Fibroblast of lung (primary cell): ENCODE results near the gene SGTA. TPM values are rescaled to one million over a fixed set of nuclear protein-coding genes. Genes with fewer than 3 reads are reported as not detected.

ENCODE experiments used
- DNase-seq, 2 donors: peaks; one replicate each; pipeline versions ENCODE4 v3.0.0 to v3.0.0-alpha.2; 2010; ENCODE audit warnings: low read depth in 2 of 2
- H2AFZ ChIP-seq: 2 replicates; pipeline ENCODE4 v1.5.1; 2012; ENCODE audit warnings: low read length, control low read depth, inconsistent platforms
- H3K27ac ChIP-seq: 2 replicates; pipeline ENCODE4 v1.5.1; 2011; ENCODE audit warnings: low read length, control low read depth; ENCODE audit not compliant: insufficient read depth
- H3K27me3 ChIP-seq: 2 replicates; pipeline ENCODE4 v1.5.1; 2011; ENCODE audit warnings: mild to moderate bottlenecking, low read length; ENCODE audit not compliant: control insufficient read depth, insufficient read depth
- H3K36me3 ChIP-seq: 2 replicates; pipeline ENCODE4 v1.5.1; 2011; ENCODE audit warnings: low read length; ENCODE audit not compliant: control insufficient read depth, insufficient read depth
- H3K4me1 ChIP-seq: 2 replicates; pipeline ENCODE4 v1.5.1; 2011; ENCODE audit warnings: low read length; ENCODE audit not compliant: control insufficient read depth, insufficient read depth; ENCODE audit errors: extremely low read depth
- H3K4me2 ChIP-seq: 2 replicates; pipeline ENCODE4 v1.5.1; 2011; ENCODE audit warnings: low read length, control low read depth; ENCODE audit not compliant: insufficient read depth; ENCODE audit errors: extremely low read depth
- H3K4me3 ChIP-seq, 4 experiments: fragments of 200-600 bp in 1 of 4; sonication (generic) in 1 of 4; replicated peaks in 1 of 4; 2 replicates each; pipeline ENCODE4 v1.5.1; 2011 to 2016; ENCODE audit warnings: low read length in 4 of 4, low read depth in 3 of 4, mild to moderate bottlenecking in 3 of 4, control low read depth in 2 of 4, inconsistent platforms in 1 of 4, mixed read lengths in 1 of 4; ENCODE audit not compliant: insufficient read depth in 1 of 4; ENCODE audit errors: control extremely low read depth in 1 of 4
- H3K79me2 ChIP-seq: 2 replicates; pipeline ENCODE4 v1.5.1; 2012; ENCODE audit warnings: mild to moderate bottlenecking, low read length, inconsistent platforms; ENCODE audit not compliant: control insufficient read depth, insufficient read depth
- H3K9ac ChIP-seq: 2 replicates; pipeline ENCODE4 v1.5.1; 2011; ENCODE audit warnings: mild to moderate bottlenecking, low read length, control low read depth; ENCODE audit not compliant: insufficient read depth
- H3K9me3 ChIP-seq: 2 replicates; pipeline ENCODE4 v1.5.1; 2012; ENCODE audit warnings: low read depth, low read length; ENCODE audit not compliant: control insufficient read depth, insufficient read depth
- H4K20me1 ChIP-seq: 2 replicates; pipeline ENCODE4 v1.5.1; 2011; ENCODE audit warnings: low read length; ENCODE audit not compliant: control insufficient read depth, insufficient read depth; ENCODE audit errors: extremely low read depth
- EZH2 ChIP-seq: IDR thresholded peaks from 2 replicates; pipeline ENCODE4 v1.5.1; 2012; ENCODE audit warnings: low read length, control low read depth, mild to moderate bottlenecking; ENCODE audit errors: missing control alignments
- polyA plus RNA-seq, 2 donors: library from polyadenylated mRNA; depleted of rRNA in 1 of 2; stranded (reverse) in 1 of 2; unstranded in 1 of 2; fragments of >200 nt; gene quantifications; 2 replicates each; pipeline ENCODE4 v1.2.1, GENCODE V29; 2011 to 2012; ENCODE audit warnings: missing spikeins in 1 of 2
- total RNA-seq: library from RNA; depleted of rRNA; stranded (reverse); fragments of >200 nt; gene quantifications from 2 replicates; pipeline ENCODE4 v1.2.1, GENCODE V29; 2014
- TF ChIP-seq, protein P1 (sequence below), 2 donors: IDR thresholded peaks in 1 of 2; conservative IDR thresholded peaks in 1 of 2; 1 replicate in 1 of 2; 2 replicates in 1 of 2; pipeline ENCODE4 v1.5.1; 2011 to 2012; ENCODE audit warnings: low read length in 2 of 2, control low read depth in 1 of 2, inconsistent platforms in 1 of 2, low read depth in 1 of 2, mild to moderate bottlenecking in 1 of 2

Gene SGTA
- total and polyA plus RNA-seq, 2 donors (not counting 1 experiment from before 2014, with no cell fraction given) = 26.8 to 33.4 TPM

DNA sequence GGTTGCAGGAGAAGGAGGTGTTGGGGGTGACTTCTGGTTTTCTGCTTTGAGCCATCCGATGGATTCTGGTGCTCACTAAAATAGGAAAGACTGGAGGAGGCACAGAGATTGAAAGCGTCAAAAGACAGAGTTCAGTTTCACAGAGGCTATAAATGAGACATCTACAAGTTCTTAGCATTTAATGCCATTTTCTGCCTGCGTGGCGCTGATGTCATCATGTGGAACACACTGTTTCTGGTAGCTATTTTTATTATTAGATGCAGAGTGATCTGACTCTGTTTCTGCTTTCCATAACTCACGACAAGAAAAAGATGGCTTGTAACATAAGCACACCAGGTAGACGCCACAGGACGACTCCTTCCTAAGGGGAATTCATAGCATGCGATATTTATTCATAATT lies 40.0 kb downstream of the SGTA start:
- H3K4me1 ChIP-seq = peaks cover 5% of the 10 kb centered on the region
- TF ChIP-seq EZH2 = no peak
- TF ChIP-seq, protein P1, sequence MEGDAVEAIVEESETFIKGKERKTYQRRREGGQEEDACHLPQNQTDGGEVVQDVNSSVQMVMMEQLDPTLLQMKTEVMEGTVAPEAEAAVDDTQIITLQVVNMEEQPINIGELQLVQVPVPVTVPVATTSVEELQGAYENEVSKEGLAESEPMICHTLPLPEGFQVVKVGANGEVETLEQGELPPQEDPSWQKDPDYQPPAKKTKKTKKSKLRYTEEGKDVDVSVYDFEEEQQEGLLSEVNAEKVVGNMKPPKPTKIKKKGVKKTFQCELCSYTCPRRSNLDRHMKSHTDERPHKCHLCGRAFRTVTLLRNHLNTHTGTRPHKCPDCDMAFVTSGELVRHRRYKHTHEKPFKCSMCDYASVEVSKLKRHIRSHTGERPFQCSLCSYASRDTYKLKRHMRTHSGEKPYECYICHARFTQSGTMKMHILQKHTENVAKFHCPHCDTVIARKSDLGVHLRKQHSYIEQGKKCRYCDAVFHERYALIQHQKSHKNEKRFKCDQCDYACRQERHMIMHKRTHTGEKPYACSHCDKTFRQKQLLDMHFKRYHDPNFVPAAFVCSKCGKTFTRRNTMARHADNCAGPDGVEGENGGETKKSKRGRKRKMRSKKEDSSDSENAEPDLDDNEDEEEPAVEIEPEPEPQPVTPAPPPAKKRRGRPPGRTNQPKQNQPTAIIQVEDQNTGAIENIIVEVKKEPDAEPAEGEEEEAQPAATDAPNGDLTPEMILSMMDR (conservative IDR thresholded peaks at IDR 0.05 in 1 of 2, IDR thresholded peaks at IDR 0.05 in 1 of 2; ENCODE audit: low read depth in 1 of 2, low read length in 2 of 2) = no peak
- H4K20me1 ChIP-seq = no peaks in the 10 kb centered on the region
- no peak overlapping the region for H3K4me3 ChIP-seq
- no peak overlapping the region for H3K27ac ChIP-seq
- no peaks in the 10 kb centered on the region for H3K27me3 ChIP-seq
- DNase-seq = no peak
- no peaks in the 10 kb centered on the region for H3K36me3 ChIP-seq
- no peaks in the 10 kb centered on the region for H3K9me3 ChIP-seq
- H3K79me2 ChIP-seq = peaks cover 4% of the 10 kb centered on the region
- no peak overlapping the region for H3K4me2 ChIP-seq
- H3K9ac ChIP-seq = no peak overlapping the region
- no peak overlapping the region for H2AFZ ChIP-seq

DNA sequence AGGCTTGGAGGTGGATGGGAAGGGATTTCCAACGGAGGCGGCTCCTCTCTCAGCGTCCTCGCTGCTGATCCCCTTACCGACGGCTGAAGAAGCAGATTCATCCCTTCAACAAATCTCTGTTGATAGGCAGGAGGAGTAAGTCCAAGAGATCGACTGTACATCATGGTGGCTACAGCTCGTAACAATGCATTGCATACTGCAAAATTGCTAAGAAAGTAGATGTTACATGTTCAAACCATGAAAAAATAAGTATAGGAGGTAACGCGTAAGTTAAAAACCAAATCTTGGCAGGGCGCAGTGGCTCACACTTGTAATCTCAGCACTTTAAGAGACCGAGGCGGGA lies 42.8 kb downstream of the SGTA start:
- Histone ChIP-seq H3K27ac (no peak overlapping the region), H3K79me2 (peaks cover 4% of the 10 kb centered on the region), H3K36me3 (peaks cover 4% of the 10 kb centered on the region), H3K4me2 (no peak overlapping the region), H4K20me1 (no peaks in the 10 kb centered on the region), H2AFZ (no peak overlapping the region), H3K9ac (no peak overlapping the region), H3K4me3 (no peak overlapping the region), H3K27me3 (no peaks in the 10 kb centered on the region), H3K9me3 (no peaks in the 10 kb centered on the region), H3K4me1 (peaks cover 5% of the 10 kb centered on the region)
- DNase-seq = no peak
- TF ChIP-seq, protein P1 (conservative IDR thresholded peaks at IDR 0.05 in 1 of 2, IDR thresholded peaks at IDR 0.05 in 1 of 2; ENCODE audit: low read depth in 1 of 2, low read length in 2 of 2) = no peak
- TF ChIP-seq EZH2 = no peak

DNA sequence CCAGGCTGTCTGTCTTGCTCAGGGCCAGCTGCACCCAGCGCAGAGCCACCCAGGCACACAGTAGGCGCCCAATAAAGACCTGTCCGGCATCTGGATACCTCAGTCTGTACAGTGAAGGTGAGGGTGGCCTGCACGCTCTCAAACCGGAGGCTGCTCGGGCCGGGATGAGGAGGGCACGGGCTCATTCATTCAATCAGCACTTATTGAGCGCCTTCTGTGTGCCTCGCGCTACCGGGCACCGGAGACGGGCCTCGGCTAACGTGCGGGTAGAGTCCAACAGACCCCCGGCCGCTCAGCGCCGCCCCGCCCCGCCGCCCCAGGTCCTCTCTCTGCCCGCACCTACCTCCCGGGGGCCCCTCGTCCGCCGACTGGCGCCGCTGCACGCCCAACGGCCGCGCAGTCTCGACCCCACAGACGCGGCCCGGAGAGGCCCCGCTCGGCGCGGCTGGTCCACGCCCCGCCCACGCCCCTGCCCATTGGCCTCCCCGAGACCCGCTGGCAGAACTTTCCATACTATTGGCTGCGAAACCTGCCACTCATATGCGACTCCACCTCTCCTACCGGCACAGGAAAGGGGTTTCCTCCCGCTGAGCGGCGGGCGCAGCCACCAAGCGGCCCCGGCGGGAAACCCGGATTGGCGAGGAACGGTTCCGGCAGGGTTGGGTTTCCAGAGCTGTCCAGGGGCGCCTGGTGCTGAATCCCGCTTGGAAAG lies 43.3 kb downstream of the SGTA start, which contains the start of gene SLC39A3:
TSS of gene SLC39A3 (minus strand) at position 416 of the 712 bp plus-strand sequence. CDS start 2,760 bp downstream, outside the sequence.
- Histone ChIP-seq H3K4me3 (peak within 1 kb of the TSS; percentile 68 to 94 (median 85)), H3K4me1 (peaks cover 5% of the 10 kb centered on the region), H3K27ac (peak within 1 kb of the TSS; percentile 37), H4K20me1 (no peaks in the 10 kb centered on the region), H3K4me2 (peak within 1 kb of the TSS; percentile 90), H3K9me3 (no peaks in the 10 kb centered on the region), H2AFZ (peak within 1 kb of the TSS; percentile 67), H3K36me3 (peaks cover 8% of the 10 kb centered on the region), H3K79me2 (peaks cover 4% of the 10 kb centered on the region), H3K27me3 (no peaks in the 10 kb centered on the region), H3K9ac (peak within 1 kb of the TSS; percentile 58)
- peak; percentile 98 to 99 for DNase-seq
- no peak for TF ChIP-seq EZH2
- TF ChIP-seq, protein P1 (conservative IDR thresholded peaks at IDR 0.05 in 1 of 2, IDR thresholded peaks at IDR 0.05 in 1 of 2; ENCODE audit: low read depth in 1 of 2, low read length in 2 of 2) = peak; percentile 27 to 29
